MM.1S (cell line): ENCODE data around the gene SKAP2.

Experiments used
- CTCF ChIP-seq: fragments of 300-600 bp; sonication (generic); IDR thresholded peaks from 2 replicates; pipeline ENCODE4 v1.5.1; 2016; ENCODE audit warnings: antibody characterized with exemption, low read length, mixed read lengths
- EZH2 ChIP-seq: fragments of 300-600 bp; sonication (generic); optimal IDR thresholded peaks from 2 replicates; pipeline ENCODE3; 2017; ENCODE audit warnings: low read depth, mild to moderate bottlenecking, antibody characterized with exemption, low read length, mixed read lengths
- EZH2phosphoT487 ChIP-seq: fragments of 300-600 bp; sonication (generic); IDR thresholded peaks from 2 replicates; pipeline ENCODE4 v1.6.1; 2018; ENCODE audit warnings: antibody characterized with exemption, low read length

DNA sequence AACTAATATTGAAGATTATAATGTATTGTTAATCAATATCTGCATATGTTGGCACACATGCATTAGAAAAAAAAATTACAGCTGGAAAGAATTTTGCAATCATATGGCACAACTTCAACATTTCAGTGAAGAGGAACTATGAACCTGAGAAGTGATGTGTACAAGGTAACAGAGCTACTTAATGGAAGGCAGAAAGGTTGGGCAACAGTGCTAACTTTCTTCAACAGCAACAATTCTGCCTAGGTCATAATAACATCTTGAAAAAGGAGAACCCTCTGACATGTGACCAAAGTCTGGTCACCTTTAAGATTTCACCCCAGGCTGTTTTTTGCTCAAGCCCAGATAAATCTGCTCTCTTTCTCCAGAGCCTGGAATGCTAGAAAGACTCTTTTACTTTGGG, 47.9 kb upstream of the SKAP2 start:
- TF ChIP-seq EZH2, result no peak
- TF ChIP-seq CTCF, result no peak
- TF ChIP-seq EZH2phosphoT487, result no peak
